GM10266 (cell line): ENCODE data around the gene DDX19B.
"Not testable (repeated sequence)": the region's sequence is repeated elsewhere in the genome, so short reads cannot be mapped to it uniquely, and the experiment has no call there.

Experiments used
- DNase-seq: peaks from one replicate; pipeline ENCODE4 v3.0.0; 2012; ENCODE audit errors: extremely low spot score
- TF ChIP-seq, protein P1 (sequence below): IDR thresholded peaks from 2 replicates; pipeline ENCODE4 v1.5.1; 2012; ENCODE audit warnings: mild to moderate bottlenecking, low read depth; ENCODE audit not compliant: control insufficient read depth, insufficient read depth; ENCODE audit errors: missing control alignments

DDX19B gene

DNA sequence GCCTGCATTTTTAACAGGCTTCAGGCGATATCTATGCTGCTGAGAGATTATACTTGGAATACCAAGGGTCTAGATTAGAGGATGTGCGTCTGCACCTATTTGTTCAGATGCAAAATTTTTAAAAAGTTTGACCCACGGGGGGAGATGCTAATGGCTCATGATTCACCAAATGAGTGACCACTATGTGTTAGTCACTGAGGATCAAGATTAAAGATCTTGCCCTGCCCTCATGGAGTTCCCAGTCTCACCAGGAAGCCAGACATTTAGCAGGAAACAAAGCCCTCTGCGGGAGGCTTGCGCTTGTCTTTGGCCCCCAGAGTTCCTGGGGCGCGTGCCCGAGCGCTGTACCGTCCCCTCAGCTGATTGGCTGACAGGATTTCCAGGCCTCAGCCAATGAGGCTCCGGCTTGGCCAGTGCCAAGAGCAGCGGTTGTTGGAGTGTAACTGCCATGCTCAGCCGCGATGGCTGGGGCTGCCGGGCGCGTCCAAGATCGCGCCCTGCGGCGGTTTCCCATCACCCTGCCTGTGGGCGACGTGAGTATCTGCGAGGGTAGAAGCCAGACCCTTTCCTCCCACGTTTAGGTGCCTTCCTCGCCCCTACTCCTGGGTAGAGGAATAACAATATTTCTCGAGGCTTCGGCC is 4.5 kb upstream of the DDX19B start:
- TF ChIP-seq, protein P1, sequence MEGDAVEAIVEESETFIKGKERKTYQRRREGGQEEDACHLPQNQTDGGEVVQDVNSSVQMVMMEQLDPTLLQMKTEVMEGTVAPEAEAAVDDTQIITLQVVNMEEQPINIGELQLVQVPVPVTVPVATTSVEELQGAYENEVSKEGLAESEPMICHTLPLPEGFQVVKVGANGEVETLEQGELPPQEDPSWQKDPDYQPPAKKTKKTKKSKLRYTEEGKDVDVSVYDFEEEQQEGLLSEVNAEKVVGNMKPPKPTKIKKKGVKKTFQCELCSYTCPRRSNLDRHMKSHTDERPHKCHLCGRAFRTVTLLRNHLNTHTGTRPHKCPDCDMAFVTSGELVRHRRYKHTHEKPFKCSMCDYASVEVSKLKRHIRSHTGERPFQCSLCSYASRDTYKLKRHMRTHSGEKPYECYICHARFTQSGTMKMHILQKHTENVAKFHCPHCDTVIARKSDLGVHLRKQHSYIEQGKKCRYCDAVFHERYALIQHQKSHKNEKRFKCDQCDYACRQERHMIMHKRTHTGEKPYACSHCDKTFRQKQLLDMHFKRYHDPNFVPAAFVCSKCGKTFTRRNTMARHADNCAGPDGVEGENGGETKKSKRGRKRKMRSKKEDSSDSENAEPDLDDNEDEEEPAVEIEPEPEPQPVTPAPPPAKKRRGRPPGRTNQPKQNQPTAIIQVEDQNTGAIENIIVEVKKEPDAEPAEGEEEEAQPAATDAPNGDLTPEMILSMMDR: no peak

DNA sequence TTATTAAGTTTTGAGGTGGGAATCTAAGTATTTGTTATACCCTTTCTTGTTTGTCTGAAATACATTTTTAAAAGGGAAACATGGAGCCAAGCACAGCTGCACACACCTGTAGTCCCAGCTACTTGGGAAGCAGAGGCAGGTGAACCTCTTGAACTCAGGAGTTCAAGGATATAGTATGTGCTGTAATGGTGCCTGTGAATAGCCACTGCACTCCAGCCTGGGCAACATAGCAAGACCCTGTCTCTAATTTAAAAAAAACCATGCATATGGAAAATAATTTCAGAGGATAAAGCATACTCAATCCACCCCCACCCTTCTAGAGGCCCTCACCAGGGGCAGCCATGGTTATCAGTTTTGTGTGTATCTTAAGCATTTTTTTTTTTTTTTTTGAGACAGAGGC is 3.4 kb upstream of the DDX19B start:
- TF ChIP-seq, protein P1: no peak

More for the DNA sequence above, 4.5 kb upstream of the DDX19B start:
- no peak for DNase-seq

DNA sequence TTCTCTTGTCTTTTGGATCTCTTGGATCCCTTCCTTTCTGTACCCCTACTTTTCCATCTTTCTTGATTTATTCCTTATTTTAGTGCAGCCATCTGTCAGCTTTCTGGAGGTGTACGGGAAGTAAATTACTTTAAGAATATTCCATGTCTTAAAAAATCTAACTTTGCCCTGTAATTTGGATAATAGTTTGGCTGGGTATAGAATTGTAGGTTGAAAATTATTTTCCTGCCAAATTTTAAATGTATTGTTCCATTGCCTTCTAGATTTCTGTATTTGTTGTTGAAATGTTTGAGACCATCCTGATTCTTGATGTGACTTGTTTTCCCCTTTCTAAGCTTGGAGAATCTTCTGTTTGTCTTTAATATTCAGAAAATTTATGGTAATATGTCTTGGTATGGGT is 2.1 kb downstream of the DDX19B start:
- TF ChIP-seq, protein P1: no peak
- no peak for DNase-seq

More for the DNA sequence above, 3.4 kb upstream of the DDX19B start:
- DNase-seq: no peak

DNA sequence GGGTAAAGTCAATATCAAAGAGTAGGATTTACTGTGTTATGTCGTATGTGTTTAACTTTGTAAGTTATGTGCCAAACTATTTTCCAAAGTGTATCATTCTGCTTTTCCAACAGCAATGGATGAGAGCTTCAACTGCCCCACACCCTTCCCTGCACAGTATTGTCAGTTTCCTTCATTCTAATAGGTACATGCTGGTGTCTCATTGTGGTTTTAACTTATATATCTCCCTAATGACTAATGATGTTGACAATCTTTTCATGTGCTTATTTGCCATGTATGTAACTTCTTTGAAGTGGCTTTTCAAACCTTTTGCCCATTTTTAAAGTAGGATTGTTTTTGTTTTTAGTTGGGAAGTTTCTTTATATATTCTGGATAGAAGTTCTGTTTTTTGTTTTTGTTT is 3.8 kb downstream of the DDX19B start:
- no peak for DNase-seq

DNA sequence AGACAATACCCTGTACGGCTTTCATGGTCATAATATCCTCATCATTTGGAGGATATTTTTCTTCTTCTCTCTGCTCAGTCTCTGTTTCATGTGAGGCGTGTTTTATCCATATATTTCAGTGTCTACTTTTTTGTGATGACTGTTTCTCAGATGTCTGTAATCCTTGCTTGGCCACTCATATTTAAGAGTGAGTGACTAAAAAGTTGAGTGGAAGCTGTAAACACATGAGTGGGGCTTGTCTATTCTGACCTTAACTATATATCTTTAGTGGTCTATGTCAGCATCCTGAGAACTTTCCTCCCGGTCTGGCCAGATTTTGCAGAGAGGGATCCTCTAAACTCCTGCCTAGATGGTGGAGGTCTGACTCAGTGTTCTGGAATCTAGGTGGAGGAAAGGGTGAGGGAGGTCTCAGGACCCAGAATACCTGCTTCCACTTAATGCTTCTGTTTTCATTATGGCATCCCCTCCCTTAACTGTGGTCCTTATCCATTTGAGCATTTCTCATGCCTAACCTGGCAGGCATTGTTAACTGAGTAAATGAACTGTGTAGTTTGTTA is 6.0 kb downstream of the DDX19B start:
- TF ChIP-seq, protein P1: no peak
- DNase-seq: no peak

More for the DNA sequence above, 3.8 kb downstream of the DDX19B start:
- TF ChIP-seq, protein P1: no peak

DNA sequence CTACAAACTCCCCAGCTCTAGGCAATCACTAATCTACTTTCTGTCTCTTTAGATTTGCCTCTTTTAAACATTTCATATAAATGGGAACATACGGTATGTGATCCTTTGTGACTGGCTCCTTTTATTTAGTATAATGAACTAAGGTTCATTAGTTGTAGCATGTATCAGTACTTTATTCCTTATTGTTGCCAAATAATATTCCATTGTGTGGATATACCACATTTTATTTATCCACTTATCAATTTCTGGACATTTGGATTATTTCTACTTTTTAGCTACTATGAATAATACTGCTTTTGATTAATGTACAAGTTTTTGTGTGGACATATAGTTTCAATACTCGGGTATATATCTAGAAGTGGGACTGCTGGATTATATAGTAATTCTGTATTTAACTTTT is 7.9 kb downstream of the DDX19B start:
- no peak for DNase-seq
- TF ChIP-seq, protein P1: no peak

DNA sequence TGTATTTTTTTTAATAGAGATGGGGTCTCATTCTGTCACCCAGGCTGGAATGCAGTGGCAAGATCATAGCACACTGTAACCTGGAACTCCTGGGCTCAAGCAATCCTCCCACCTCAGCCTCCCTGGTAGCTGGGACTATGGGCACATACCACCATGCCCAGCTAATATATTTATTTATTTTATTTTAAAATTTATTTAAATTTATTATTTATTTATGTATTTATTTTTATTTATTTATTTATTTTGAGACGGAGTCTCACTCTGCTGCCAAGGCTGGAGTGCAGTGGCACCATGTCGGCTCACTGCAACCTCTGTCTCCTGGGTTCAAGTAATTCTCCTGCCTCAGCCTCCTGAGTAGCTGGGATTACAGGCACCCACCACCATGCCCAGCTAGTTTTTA is 8.7 kb downstream of the DDX19B start:
- not testable (repeated sequence) for DNase-seq

DNA sequence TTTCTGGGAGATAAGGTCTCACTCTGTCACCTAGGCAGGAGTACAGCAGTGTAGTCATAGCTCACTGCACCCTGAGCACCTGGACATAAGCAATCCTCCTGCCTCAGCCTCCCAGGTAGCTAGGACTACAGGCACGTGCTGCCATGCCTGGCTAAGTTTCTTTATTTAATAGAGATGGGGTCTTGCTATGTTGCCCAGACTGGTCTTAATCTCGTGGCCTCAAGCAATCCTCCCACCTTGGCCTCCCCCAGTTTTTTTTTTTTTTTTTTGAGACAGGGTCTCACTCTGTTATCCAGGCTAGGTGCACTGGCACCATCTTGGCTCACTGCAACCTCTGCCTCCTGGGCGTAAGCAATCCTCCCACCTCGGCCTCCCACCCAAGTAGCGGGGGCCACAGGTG is 21.1 kb downstream of the DDX19B start:
- TF ChIP-seq, protein P1: no peak
- no peak for DNase-seq
